NCI-H1048 (cell line): ENCODE data around the gene MAP4K1.
"Not testable (repeated sequence)": the region's sequence is repeated elsewhere in the genome, so short reads cannot be mapped to it uniquely, and the experiment has no call there.

ENCODE experiments used
- DNase-seq: peaks from one replicate; lab custom pipeline; 2025; lab: John Stamatoyannopoulos, UW

MAP4K1 gene

DNA sequence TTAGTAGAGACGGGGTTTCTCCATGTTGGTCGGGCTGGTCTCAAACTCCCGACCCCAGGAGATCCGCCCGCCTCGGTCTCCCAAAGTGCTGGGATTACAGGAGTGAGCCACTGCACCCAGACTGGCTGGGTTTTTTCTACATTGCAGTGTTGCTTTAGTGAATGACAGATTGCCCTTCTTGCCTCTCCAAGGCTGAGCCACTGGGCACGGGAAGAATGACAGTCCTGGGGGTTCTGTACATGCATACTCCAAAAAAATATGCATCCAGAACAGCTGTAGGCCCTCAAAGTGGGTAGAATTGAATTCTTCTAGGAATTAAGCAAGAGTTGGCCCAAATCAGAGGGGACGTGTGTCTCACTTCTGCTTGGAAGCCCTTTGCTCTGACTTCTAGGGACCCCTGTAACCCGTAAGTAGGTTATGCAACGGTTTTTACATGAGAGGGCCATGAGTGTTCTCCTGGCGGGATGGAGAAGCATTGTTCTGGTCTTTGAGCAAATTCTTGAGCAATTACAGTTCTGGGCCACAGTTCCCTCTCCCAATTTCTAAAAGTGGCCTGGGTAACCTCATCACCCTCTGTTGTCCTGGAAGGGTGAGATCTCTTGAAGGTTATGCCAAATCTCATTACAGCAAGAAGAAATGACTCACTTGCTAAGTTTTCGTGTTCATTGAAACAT is 33.3 kb upstream of the MAP4K1 start:
- DNase-seq: no peak

GRCh38 chr19:38650172-38650775 is 32.5 kb upstream of the MAP4K1 start:
- DNase-seq: no peak

DNA sequence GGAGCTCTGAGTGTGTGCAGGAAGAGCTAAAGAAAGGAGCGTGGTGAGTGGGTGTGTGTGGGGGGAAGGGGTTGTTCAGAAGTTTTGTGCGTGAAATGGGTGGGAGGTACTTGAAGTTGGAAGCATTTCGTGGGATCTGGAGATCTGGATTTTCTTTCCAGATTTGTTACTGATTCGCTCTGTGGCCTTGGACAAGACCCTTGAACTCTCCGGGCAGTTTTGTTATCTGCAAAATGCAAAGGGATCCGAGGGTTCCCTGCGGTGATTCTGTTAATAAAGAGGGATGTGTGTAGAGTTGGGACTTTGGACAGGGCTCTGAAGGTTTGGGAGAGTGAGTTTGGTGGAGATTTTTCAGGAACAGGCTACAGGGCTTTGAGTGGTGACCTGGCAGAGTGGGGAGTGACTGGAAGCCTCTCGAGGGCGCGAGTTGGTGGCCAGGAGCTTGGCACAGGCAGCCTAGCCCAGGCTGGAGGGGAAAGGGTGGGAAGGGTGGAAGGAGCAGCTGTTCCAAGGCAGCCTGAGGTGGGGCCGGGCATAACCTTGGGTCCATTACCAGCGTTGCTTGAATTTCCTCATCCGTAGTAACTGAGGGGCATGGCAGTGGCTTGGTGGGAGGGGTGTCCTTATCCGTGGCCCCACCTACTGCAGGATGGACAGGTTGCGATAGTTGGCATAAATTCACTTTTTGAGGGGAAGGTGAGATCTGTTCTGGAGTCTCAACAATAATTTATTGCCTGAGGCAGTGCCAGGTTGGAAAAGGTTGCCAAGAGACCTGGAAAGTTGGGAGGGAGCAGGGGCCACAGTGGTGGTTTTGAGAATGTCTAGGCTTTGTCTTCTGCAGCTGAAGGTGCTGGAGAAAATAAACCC is 31.8 kb upstream of the MAP4K1 start:
- DNase-seq: no peak

DNA sequence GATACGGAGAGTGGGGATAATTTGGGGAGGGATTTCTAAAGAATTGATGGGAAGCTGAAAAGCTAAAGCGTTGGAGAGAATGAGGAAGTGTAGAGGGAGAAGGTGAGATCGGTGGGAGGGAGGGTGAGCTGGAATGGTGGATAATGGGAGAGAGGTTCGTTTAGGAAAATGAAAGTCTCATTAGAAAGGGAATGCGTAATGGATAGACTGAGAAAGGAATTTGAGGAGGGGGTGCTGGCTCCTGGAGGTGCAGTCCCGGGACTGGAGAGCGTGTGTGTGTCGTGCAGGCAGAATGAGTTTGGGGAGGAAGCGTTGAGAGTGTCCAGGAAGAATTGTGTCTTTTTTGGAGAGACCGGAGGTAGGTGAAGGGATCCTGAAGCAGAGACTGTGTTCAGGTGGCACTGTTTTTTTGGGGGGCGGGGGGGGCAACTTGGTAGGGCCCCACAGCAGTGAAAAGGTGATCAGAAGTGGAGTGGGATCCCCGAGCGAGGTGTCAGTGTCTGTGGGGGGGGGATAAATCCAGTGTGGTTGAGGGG is 31.1 kb upstream of the MAP4K1 start:
- no peak for DNase-seq

- DNase-seq: no peak
These were observed 30.4 kb upstream of the MAP4K1 start for GRCh38 chr19:38647966-38648768.

GRCh38 chr19:38647368-38647965 is 29.7 kb upstream of the MAP4K1 start, which contains the start of gene ACTN4:
Gene ACTN4, plus strand, starts transcription at chr19:38647649. Its CDS starts 97 bp downstream, at chr19:38647746.
- peak; percentile 86 for DNase-seq

DNA sequence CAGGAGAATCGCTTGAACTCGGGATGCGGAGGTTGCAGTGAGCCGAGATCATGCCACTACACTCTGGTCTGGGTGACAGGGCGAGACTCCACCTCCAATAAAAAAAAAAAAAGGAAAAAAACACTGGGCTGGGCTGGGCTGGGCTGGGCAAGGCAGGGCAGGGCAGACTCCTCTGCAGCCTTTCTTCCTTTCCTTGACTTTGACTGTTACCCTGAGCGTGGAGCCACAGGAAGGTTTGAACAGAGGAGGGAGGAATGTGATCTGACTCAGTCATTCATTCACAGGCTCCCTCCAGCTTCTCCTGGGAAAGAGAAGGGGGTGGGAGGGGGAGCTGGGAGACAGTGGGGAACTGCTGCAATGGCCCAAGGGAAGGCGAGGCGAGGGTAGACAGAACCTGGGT is 27.0 kb upstream of the MAP4K1 start:
- no peak for DNase-seq

- no peak for DNase-seq
These were observed 24.4 kb upstream of the MAP4K1 start for GRCh38 chr19:38642176-38642575.

- no peak for DNase-seq
These were observed 22.6 kb upstream of the MAP4K1 start for GRCh38 chr19:38640368-38640767.

DNA sequence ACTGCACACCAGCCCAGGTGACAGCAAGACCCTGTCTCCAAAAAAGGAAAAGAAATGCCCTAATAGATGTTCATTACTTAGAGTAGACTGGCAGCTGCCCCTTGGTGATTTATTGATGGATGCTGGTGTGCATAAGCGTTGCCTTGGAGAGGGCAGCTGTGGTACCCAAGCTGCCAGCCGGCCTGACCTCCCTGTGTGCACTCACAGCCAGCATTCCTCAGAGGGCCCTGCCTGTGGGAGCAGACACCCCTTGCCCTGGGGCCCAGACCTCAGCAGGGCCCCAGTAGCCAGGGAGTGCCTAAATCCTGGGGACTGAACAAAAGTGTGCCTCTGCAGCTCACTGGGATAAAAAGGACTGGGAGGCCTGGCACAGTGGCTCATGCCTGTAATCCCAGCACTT is 21.9 kb upstream of the MAP4K1 start:
- DNase-seq: no peak

GRCh38 chr19:38638461-38638860 is 20.7 kb upstream of the MAP4K1 start:
- no peak for DNase-seq

DNA sequence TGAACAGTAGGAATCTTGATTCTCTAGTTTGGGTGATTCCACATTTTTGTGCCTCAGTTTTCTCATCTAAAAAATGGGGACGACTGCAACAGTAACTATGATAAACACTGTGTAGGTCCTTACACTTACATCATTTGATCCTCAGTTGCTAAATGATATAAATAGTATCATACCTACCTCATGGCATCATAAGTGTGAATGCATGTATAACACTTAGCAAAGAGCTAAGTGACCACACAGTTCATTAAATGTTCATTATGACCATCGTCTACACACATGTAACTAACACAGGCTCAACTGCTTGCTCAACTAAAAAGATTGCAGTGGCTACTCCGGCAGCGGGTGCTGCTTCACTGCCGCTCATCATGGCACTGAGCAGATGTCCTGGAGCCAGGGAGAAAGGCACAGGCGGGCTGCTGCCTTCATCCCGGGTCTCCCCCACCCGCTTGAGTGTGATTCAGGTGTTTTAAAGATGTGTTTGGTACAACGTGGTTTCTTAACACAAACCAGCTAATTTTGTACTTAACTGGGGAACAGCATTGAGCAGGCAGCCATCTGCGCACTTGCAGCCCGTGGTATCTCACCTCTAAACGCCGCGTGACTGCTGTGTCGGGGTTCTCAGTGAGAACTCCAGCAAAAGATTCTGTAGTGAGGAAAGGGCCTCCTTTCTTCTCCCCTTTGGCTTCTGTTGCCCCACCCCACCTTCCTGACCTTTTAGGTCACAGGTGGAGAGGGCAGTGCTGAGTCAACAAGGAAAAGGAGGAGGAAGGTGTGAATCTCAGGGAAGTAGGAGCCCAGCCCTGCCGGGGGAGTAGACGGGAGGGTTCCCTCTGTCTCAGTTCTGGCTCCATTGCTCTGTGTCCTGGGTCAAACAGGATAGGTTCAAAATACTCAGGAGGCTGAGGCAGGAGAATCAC is 18.0 kb upstream of the MAP4K1 start:
- DNase-seq: no peak

GRCh38 chr19:38634757-38635482 is 17.2 kb upstream of the MAP4K1 start:
- DNase-seq: no peak

GRCh38 chr19:38632476-38633213 is 14.9 kb upstream of the MAP4K1 start:
- DNase-seq: no peak

DNA sequence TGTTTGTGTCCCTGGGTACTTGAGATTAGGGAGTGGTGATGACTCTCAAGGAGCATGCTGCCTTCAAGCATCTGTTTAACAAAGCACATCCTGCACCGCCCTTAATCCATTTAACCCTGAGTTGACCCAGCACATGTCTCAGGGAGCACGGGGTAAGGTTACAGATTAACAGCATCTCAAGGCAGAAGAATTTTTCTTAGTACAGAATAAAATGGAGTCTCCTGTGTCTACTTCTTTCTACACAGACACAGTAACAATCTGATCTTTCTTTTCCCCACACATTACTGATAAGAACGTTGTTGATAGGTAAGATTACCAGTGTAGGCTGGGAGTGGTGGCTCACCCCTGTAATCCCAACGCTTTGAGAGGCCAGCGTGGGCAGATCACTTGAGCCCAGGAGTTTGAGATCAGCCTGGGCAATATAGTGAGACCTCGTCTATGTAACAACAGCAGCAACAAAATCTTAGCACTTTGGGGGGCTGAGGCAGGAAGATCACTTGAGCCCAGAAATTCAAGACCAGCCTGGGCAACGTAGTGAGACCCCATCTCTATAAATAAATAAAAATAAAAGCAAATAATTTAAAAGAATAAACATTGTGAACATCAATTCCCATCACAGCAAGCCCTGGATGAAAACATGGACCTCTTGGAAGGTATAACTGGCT is 14.2 kb upstream of the MAP4K1 start:
- not testable (repeated sequence) for DNase-seq

DNA sequence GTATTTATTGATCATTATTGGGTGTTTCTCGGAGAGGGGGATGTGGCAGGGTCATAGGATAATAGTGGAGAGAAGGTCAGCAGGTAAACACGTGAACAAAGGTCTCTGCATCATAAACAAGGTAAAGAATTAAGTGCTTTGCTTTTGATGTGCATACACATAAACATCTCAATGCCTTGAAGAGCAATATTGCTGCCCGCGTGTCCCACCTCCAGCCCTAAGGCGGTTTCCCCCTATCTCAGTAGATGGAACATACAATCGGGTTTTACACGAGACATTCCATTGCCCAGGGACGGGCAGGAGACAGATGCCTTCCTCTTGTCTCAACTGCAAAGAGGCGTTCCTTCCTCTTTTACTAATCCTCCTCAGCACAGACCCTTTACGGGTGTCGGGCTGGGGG is 13.5 kb upstream of the MAP4K1 start:
- not testable (repeated sequence) for DNase-seq

GRCh38 chr19:38629568-38629967 is 11.8 kb upstream of the MAP4K1 start:
- DNase-seq: no peak

DNA sequence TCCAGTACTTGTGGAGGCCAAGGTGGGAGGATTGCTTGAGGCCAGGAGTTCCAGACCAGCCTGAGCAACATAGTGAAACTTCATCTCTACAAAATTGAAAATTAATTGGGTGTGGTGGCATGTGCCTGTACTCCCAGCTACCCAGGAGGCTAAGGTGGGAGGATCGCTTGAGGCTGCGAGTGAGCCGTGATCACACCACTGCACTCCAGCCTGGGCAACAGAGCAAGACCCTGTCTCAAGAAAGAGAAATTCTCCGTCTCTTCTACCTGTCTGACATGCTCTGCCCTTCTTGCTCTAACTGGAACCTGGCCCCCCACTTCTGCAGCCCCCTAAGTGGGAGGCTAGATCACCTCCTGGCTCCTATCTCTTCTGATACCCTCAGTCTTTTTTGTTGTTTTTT is 8.6 kb upstream of the MAP4K1 start:
- no peak for DNase-seq
